Transverse colon (tissue), 1 donor: ENCODE results near the gene DHCR7.

Source experiments
- EP300 ChIP-seq: sonication (generic); formaldehyde crosslinking; IDR thresholded peaks from one replicate; pipeline ENCODE4 v1.6.1; 2017; ENCODE audit warnings: antibody characterized with exemption, low read depth
- POLR2A ChIP-seq: fragments of 450-650 bp; IDR thresholded peaks from one replicate; pipeline ENCODE4 v1.6.1; 2016; ENCODE audit warnings: antibody characterized with exemption, mild to moderate bottlenecking, moderate library complexity

DNA sequence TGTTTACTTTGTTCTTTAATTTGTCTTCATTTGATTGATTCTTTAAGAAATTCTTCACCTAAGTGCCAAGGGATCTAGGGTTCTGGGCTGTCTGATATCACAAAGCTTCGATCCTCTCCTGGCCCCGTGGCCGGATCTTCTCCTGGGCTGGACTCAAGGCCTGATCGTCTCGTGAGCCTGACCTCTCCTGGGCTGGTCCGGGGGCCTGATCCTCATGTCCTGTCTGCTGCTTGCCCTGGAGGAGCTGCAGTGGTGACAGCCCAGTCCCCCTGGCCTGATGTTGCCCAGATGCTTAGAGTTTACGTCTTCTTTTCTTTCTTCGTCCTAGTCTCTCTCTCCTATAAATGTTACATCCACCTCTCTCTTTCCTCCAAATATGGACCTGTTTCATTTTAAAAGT lies 8.1 kb upstream of the DHCR7 start:
- no peak for TF ChIP-seq POLR2A
- TF ChIP-seq EP300, result no peak
